22Rv1 (cell line): ENCODE data around the gene LCN15.

ENCODE experiments used
- CTCF ChIP-seq: fragments of 450-650 bp; IDR thresholded peaks from 2 replicates; pipeline ENCODE4 v1.5.1; 2017; ENCODE audit warnings: mild to moderate bottlenecking
- ZFX ChIP-seq: fragments of 450-650 bp; IDR thresholded peaks from 2 replicates; pipeline ENCODE4 v1.6.1; 2017; ENCODE audit warnings: antibody characterized with exemption, borderline replicate concordance

- TF ChIP-seq CTCF (no peak), ZFX (no peak)
These were observed 9.6 kb downstream of the LCN15 start for GRCh38 chr9:136754626-136755301.
